Ishikawa (cell line): Measurements from ENCODE around the gene RTN4RL1.

Experiments
- CEBPB ChIP-seq: IDR thresholded peaks from 2 replicates; pipeline ENCODE4 v1.6.1; 2012
- CREB1 ChIP-seq: IDR thresholded peaks from 2 replicates; pipeline ENCODE4 v1.6.1; 2012; ENCODE audit warnings: low read depth
- EGR1 ChIP-seq: IDR thresholded peaks from 2 replicates; pipeline ENCODE4 v1.6.1; 2012
- EP300 ChIP-seq: IDR thresholded peaks from 2 replicates; pipeline ENCODE4 v1.6.1; 2012; ENCODE audit warnings: borderline replicate concordance
- FOXM1 ChIP-seq: IDR thresholded peaks from 2 replicates; pipeline ENCODE4 v1.6.1; 2012; ENCODE audit warnings: low read depth, borderline replicate concordance
- NFIC ChIP-seq: IDR thresholded peaks from 2 replicates; pipeline ENCODE4 v1.6.1; 2012
- RAD21 ChIP-seq: IDR thresholded peaks from 2 replicates; pipeline ENCODE4 v1.6.1; 2012; ENCODE audit warnings: low read depth
- TAF1 ChIP-seq: IDR thresholded peaks from 2 replicates; pipeline ENCODE4 v1.6.1; 2012; ENCODE audit warnings: low read depth, mild to moderate bottlenecking
- TCF12 ChIP-seq: IDR thresholded peaks from 2 replicates; pipeline ENCODE4 v1.6.1; 2012; ENCODE audit warnings: low read depth
- TEAD4 ChIP-seq: IDR thresholded peaks from 2 replicates; pipeline ENCODE4 v1.6.1; 2012
- USF1 ChIP-seq: IDR thresholded peaks from 2 replicates; pipeline ENCODE4 v1.6.1; 2012
- YY1 ChIP-seq: IDR thresholded peaks from 2 replicates; pipeline ENCODE4 v1.6.1; 2012; ENCODE audit warnings: low read depth
- ZBTB7A ChIP-seq: IDR thresholded peaks from 2 replicates; pipeline ENCODE4 v1.6.1; 2012; ENCODE audit warnings: low read depth
- TF ChIP-seq, protein P1 (sequence below): IDR thresholded peaks from 2 replicates; pipeline ENCODE4 v1.6.1; 2012
- TF ChIP-seq, protein P2 (sequence below): IDR thresholded peaks from 2 replicates; pipeline ENCODE4 v1.6.1; 2012; ENCODE audit warnings: low read depth, mild to moderate bottlenecking

RTN4RL1 gene

GRCh38 chr17:1907216-1907631 is 117.9 kb downstream of the RTN4RL1 start:
- no peak for TF ChIP-seq EP300
- no peak for TF ChIP-seq ZBTB7A
- no peak for TF ChIP-seq CEBPB
- TF ChIP-seq CREB1 = no peak
- no peak for TF ChIP-seq YY1
- TF ChIP-seq EGR1 = no peak
- no peak for TF ChIP-seq NFIC
- no peak for TF ChIP-seq RAD21
- no peak for TF ChIP-seq USF1
- TF ChIP-seq, protein P1, sequence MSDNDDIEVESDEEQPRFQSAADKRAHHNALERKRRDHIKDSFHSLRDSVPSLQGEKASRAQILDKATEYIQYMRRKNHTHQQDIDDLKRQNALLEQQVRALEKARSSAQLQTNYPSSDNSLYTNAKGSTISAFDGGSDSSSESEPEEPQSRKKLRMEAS = no peak
- TF ChIP-seq FOXM1 = no peak
- no peak for TF ChIP-seq TEAD4
- TF ChIP-seq, protein P2, sequence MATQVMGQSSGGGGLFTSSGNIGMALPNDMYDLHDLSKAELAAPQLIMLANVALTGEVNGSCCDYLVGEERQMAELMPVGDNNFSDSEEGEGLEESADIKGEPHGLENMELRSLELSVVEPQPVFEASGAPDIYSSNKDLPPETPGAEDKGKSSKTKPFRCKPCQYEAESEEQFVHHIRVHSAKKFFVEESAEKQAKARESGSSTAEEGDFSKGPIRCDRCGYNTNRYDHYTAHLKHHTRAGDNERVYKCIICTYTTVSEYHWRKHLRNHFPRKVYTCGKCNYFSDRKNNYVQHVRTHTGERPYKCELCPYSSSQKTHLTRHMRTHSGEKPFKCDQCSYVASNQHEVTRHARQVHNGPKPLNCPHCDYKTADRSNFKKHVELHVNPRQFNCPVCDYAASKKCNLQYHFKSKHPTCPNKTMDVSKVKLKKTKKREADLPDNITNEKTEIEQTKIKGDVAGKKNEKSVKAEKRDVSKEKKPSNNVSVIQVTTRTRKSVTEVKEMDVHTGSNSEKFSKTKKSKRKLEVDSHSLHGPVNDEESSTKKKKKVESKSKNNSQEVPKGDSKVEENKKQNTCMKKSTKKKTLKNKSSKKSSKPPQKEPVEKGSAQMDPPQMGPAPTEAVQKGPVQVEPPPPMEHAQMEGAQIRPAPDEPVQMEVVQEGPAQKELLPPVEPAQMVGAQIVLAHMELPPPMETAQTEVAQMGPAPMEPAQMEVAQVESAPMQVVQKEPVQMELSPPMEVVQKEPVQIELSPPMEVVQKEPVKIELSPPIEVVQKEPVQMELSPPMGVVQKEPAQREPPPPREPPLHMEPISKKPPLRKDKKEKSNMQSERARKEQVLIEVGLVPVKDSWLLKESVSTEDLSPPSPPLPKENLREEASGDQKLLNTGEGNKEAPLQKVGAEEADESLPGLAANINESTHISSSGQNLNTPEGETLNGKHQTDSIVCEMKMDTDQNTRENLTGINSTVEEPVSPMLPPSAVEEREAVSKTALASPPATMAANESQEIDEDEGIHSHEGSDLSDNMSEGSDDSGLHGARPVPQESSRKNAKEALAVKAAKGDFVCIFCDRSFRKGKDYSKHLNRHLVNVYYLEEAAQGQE = no peak
- TF ChIP-seq TCF12 = no peak
- no peak for TF ChIP-seq TAF1

GRCh38 chr17:1906662-1907101 is 118.5 kb downstream of the RTN4RL1 start:
- TF ChIP-seq EP300 (no peak), ZBTB7A (no peak), TCF12 (no peak), TAF1 (no peak), EGR1 (no peak), RAD21 (no peak), CEBPB (no peak), NFIC (no peak)
- TF ChIP-seq, protein P1 = no peak

GRCh38 chr17:1905190-1905913 is 119.8 kb downstream of the RTN4RL1 start:
- no peak for TF ChIP-seq RAD21
- no peak for TF ChIP-seq EGR1
- no peak for TF ChIP-seq NFIC
- TF ChIP-seq CREB1 = no peak
- TF ChIP-seq, protein P1 = no peak
- TF ChIP-seq, protein P2 = no peak
- no peak for TF ChIP-seq TAF1

- no peak for TF ChIP-seq EP300
- no peak for TF ChIP-seq TEAD4
- no peak for TF ChIP-seq NFIC
- TF ChIP-seq, protein P1 = no peak
- no peak for TF ChIP-seq CEBPB
- no peak for TF ChIP-seq YY1
- no peak for TF ChIP-seq RAD21
- TF ChIP-seq FOXM1 = no peak
- TF ChIP-seq, protein P2 = no peak
- no peak for TF ChIP-seq TAF1
- no peak for TF ChIP-seq EGR1
- TF ChIP-seq USF1 = no peak
- TF ChIP-seq ZBTB7A = no peak
- no peak for TF ChIP-seq CREB1
- no peak for TF ChIP-seq TCF12
These were observed 120.6 kb downstream of the RTN4RL1 start for GRCh38 chr17:1904273-1905182.
